Naive B cell (primary cell): ENCODE measurements around the gene KCTD2. TPM values are rescaled to one million over a fixed set of nuclear protein-coding genes. Genes with fewer than 3 reads are reported as not detected.
"Not testable (repeated sequence)": the region's sequence is repeated elsewhere in the genome, so short reads cannot be mapped to it uniquely, and the experiment has no call there.

Source experiments
- ATAC-seq, 2 donors: fragments of 150-1000 bp; cut with Tn5 transposase; 2 replicates each; pipeline ENCODE4 v1.10.0; 2021; ENCODE audit warnings: low read depth in 2 of 2, mild to moderate bottlenecking in 2 of 2, moderate library complexity in 2 of 2
- DNase-seq: peaks from one replicate; pipeline ENCODE4 v3.0.0; 2022
- H3K27ac Mint-ChIP-seq, 6 donors: one replicate each; pipeline ENCODE4 v1.8.0; 2020 to 2022; ENCODE audit warnings: mild to moderate bottlenecking in 6 of 6, mixed read lengths in 6 of 6, moderate library complexity in 5 of 6, inconsistent platforms in 2 of 6
- H3K27me3 Mint-ChIP-seq, 3 donors: one replicate each; pipeline ENCODE4 v1.8.0; 2021 to 2022; ENCODE audit warnings: mixed read lengths in 3 of 3, mild to moderate bottlenecking in 1 of 3
- H3K36me3 Mint-ChIP-seq, 2 donors: one replicate each; pipeline ENCODE4 v1.8.0; 2020 to 2022; ENCODE audit warnings: mixed read lengths in 2 of 2, inconsistent platforms in 1 of 2, mild to moderate bottlenecking in 1 of 2
- H3K4me1 Mint-ChIP-seq, 3 donors: one replicate each; pipeline ENCODE4 v1.8.0; 2020 to 2022; ENCODE audit warnings: mixed read lengths in 3 of 3, inconsistent platforms in 1 of 3, mild to moderate bottlenecking in 1 of 3, moderate library complexity in 1 of 3
- H3K4me3 Mint-ChIP-seq, 8 donors: one replicate each; pipeline ENCODE4 v1.8.0; 2020 to 2022; ENCODE audit warnings: mild to moderate bottlenecking in 8 of 8, mixed read lengths in 8 of 8, moderate library complexity in 8 of 8, inconsistent platforms in 2 of 8
- H3K9me3 Mint-ChIP-seq, 7 donors: one replicate each; pipeline ENCODE4 v1.8.0; 2020 to 2022; ENCODE audit warnings: mixed read lengths in 7 of 7, mild to moderate bottlenecking in 5 of 7, inconsistent platforms in 2 of 7, moderate library complexity in 1 of 7
- polyA plus RNA-seq, 6 donors: library from polyadenylated mRNA; unstranded; fragments of 300-500 nt; fragmentation: Illumina TruSeq; gene quantifications; one replicate each; pipeline ENCODE4 v1.2.3, GENCODE V29; 2021; ENCODE audit warnings: low read depth in 6 of 6

Gene KCTD2, protein sequence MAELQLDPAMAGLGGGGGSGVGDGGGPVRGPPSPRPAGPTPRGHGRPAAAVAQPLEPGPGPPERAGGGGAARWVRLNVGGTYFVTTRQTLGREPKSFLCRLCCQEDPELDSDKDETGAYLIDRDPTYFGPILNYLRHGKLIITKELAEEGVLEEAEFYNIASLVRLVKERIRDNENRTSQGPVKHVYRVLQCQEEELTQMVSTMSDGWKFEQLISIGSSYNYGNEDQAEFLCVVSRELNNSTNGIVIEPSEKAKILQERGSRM
- polyA plus RNA-seq, result 1 to 10 TPM; 2.9 to 9.8 (median 4.8) TPM

- peak; percentile 93 to 95 for ATAC-seq
- Mint-ChIP-seq H3K27me3 (no peaks in the 10 kb centered on the region), H3K4me3 (peak within 1 kb of the TSS; percentile 94 to 99 (median 96)), H3K27ac (peak within 1 kb of the TSS; percentile 90 to 96 (median 93)), H3K9me3 (no peaks in the 10 kb centered on the region), H3K4me1 (peaks cover 17 to 37% (median 22%) of the 10 kb centered on the region in 3 donors), H3K36me3 (no peaks in the 10 kb centered on the region)
- DNase-seq, result peak; percentile 95
These were observed at the start of gene KCTD2, which contains the start of gene ATP5PD for GRCh38 chr17:75046407-75047289. TSS of gene KCTD2 (plus strand) at chr17:75047225. CDS start at chr17:75047251, 26 bp downstream. TSS of gene ATP5PD (minus strand) at chr17:75046969. CDS start at chr17:75042650, 4,319 bp downstream.

DNA sequence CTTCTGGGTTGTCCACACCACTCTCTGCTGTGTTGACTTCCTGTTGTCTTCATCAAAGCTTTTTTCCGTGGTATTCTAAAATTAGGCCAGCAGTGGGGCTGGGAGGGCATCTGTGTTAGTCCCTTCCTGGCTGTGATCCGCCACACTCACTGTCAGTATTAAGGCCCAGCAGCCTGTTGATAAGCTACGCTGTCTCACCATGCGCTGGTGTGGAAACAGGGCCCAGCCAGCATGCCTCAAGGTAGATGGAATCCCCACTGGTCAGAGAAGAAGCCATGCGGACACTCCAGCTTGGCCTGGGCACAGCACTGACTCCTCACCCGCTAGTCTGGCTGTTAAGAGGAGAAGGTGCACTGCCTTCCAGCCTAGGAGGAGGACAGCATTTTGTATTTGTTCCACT is 48.2 kb upstream of the KCTD2 start:
- Mint-ChIP-seq H3K4me1 (no peaks in the 10 kb centered on the region), H3K36me3 (no peaks in the 10 kb centered on the region), H3K9me3 (no peaks in the 10 kb centered on the region), H3K27ac (no peak overlapping the region), H3K4me3 (peak overlapping the region in 1 of 8 donors; percentile 34), H3K27me3 (peaks cover 8 to 18% (median 9%) of the 10 kb centered on the region in 3 donors)
- DNase-seq (no peak), ATAC-seq (no peak)

DNA sequence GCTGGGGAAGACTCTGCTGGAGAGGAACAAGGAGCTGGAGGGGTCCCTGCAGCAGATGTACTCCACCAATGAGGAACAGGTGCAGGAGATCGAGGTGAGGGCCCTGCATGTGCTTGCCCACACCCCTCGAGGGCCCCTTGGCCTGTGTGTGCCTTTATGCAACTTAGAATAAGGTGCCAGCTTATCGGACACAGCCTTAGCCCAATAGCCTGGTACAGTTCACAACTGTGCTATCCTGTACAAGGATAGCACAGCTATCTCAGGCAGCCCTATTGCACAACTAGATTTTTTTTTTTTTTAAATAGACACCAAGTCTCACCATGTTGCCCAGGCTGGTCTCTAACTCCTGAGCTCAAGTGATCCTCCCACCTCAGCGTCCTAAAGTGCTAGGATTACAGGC is 47.5 kb upstream of the KCTD2 start:
- Mint-ChIP-seq H3K4me3 (peak overlapping the region in 2 of 8 donors; percentile 38 to 42), H3K9me3 (no peaks in the 10 kb centered on the region), H3K4me1 (no peaks in the 10 kb centered on the region), H3K36me3 (no peaks in the 10 kb centered on the region), H3K27ac (no peak overlapping the region), H3K27me3 (peaks cover 8 to 24% (median 9%) of the 10 kb centered on the region in 3 donors)
- no peak for DNase-seq
- no peak for ATAC-seq

DNA sequence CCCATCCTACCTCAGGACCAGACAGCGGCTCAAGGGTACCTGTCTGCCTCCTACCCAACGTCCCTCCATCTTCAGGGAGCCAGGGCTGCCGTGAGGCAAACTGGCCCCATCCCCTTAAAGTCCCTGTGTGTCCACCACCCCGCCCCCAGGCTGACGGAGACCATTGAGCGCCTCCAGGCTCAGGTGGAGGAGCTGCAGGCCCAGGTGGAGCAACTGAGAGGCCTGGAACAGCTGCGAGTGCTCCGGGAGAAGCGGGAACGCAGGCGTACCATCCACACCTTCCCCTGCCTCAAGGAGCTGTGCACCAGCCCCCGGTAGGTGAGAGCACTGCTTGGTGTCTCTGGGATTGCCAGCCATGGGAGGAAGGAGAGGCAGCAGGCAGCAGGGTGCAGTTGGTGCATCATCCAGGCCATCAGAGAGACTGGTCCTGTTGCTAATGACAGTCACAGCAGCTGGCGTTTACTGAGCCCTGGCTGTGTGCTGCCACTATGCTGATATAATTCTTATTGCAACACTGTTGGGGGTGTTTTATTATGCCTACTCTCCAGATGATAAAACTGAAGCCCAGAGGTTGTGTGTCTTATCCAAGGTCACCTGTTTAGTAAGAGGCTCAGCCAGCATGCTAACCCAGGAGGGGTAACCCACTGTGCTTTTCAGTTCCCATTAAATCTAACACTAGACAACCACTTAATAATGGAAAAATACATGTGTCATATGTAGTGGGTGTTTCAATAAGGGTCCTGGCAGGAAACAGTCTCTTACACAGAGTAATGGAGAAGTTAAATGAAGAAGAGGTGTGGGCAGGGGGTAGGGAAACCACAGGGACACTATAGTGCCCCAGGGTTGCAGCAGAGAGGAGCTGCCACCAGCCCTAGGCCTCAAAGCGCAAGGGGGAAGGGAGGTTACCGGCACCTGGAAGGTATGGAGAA is 44.8 kb upstream of the KCTD2 start:
- H3K27ac Mint-ChIP-seq, result no peak overlapping the region
- peaks cover 13 to 44% (median 17%) of the 10 kb centered on the region in 3 donors for H3K27me3 Mint-ChIP-seq
- no peaks in the 10 kb centered on the region for H3K4me1 Mint-ChIP-seq
- H3K9me3 Mint-ChIP-seq, result no peaks in the 10 kb centered on the region
- no peak overlapping the region for H3K4me3 Mint-ChIP-seq
- no peaks in the 10 kb centered on the region for H3K36me3 Mint-ChIP-seq
- ATAC-seq (no peak), DNase-seq (no peak)

DNA sequence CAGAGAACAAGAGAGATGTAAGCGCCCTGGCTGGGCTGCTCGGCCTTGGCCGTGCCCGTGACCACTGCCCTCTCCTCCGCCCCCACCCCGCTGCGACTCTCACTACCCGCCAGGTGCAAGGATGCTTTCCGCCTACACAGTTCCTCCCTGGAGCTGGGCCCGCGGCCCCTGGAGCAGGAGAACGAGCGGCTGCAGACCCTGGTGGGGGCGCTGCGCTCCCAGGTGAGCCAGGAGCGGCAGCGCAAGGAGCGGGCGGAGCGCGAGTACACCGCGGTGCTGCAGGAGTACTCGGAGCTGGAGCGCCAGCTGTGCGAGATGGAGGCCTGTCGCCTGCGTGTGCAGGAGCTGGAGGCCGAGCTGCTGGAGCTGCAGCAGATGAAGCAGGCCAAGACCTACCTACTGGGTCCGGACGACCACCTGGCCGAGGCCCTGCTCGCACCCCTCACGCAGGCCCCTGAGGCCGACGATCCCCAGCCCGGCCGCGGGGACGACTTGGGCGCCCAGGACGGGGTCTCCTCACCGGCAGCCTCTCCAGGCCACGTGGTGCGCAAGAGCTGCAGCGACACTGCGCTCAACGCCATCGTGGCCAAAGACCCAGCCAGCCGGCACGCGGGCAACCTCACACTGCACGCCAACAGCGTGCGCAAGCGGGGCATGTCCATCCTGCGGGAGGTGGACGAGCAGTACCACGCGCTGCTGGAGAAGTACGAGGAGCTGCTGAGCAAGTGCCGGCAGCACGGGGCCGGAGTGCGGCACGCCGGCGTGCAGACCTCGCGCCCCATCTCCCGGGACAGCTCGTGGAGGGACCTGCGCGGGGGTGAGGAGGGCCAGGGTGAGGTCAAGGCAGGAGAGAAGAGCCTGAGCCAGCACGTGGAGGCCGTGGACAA is 43.7 kb upstream of the KCTD2 start:
- ATAC-seq (no peak), DNase-seq (no peak)
- no peaks in the 10 kb centered on the region for H3K4me1 Mint-ChIP-seq
- H3K36me3 Mint-ChIP-seq, result no peaks in the 10 kb centered on the region
- H3K9me3 Mint-ChIP-seq, result no peaks in the 10 kb centered on the region
- peaks cover 12 to 47% (median 17%) of the 10 kb centered on the region in 3 donors for H3K27me3 Mint-ChIP-seq
- no peak overlapping the region for H3K4me3 Mint-ChIP-seq
- H3K27ac Mint-ChIP-seq, result no peak overlapping the region

- H3K9me3 Mint-ChIP-seq, result no peaks in the 10 kb centered on the region
- H3K27ac Mint-ChIP-seq, result no peak overlapping the region
- DNase-seq (no peak), ATAC-seq (no peak)
- H3K27me3 Mint-ChIP-seq, result peaks cover 9 to 44% (median 17%) of the 10 kb centered on the region in 3 donors
- no peaks in the 10 kb centered on the region for H3K4me1 Mint-ChIP-seq
- no peaks in the 10 kb centered on the region for H3K36me3 Mint-ChIP-seq
- H3K4me3 Mint-ChIP-seq, result no peak overlapping the region
These were observed 43.1 kb upstream of the KCTD2 start for GRCh38 chr17:75003957-75004355.

- Mint-ChIP-seq H3K9me3 (no peaks in the 10 kb centered on the region), H3K4me3 (no peak overlapping the region)
- ATAC-seq, result no peak
These were observed 42.7 kb upstream of the KCTD2 start for GRCh38 chr17:75004371-75004770.

GRCh38 chr17:75005291-75005690 is 41.7 kb upstream of the KCTD2 start:
- Mint-ChIP-seq H3K27ac (peak overlapping the region in 1 of 6 donors; percentile 20), H3K4me3 (no peak overlapping the region), H3K27me3 (peaks cover 9 to 44% (median 17%) of the 10 kb centered on the region in 3 donors), H3K9me3 (no peaks in the 10 kb centered on the region), H3K36me3 (no peaks in the 10 kb centered on the region), H3K4me1 (no peaks in the 10 kb centered on the region)
- ATAC-seq (no peak), DNase-seq (no peak)

More at GRCh38 chr17:75004371-75004770, 42.7 kb upstream of the KCTD2 start:
- no peak for DNase-seq
- Mint-ChIP-seq H3K4me1 (no peaks in the 10 kb centered on the region), H3K36me3 (no peaks in the 10 kb centered on the region), H3K27me3 (peaks cover 9 to 44% (median 17%) of the 10 kb centered on the region in 3 donors), H3K27ac (no peak overlapping the region)

- Mint-ChIP-seq H3K27me3 (peaks cover 9 to 44% (median 17%) of the 10 kb centered on the region in 3 donors), H3K27ac (peak overlapping the region in 1 of 6 donors; percentile 84)
- H3K4me3 Mint-ChIP-seq, H3K4me1 Mint-ChIP-seq, DNase-seq, H3K9me3 Mint-ChIP-seq, H3K36me3 Mint-ChIP-seq, ATAC-seq: not testable (repeated sequence)
These were observed 40.9 kb upstream of the KCTD2 start for GRCh38 chr17:75006084-75006483.

- no peak for DNase-seq
- no peak overlapping the region for H3K27ac Mint-ChIP-seq
- H3K9me3 Mint-ChIP-seq, result no peaks in the 10 kb centered on the region
- no peak overlapping the region for H3K4me3 Mint-ChIP-seq
- no peaks in the 10 kb centered on the region for H3K36me3 Mint-ChIP-seq
- peaks cover 9 to 44% (median 17%) of the 10 kb centered on the region in 3 donors for H3K27me3 Mint-ChIP-seq
- no peak for ATAC-seq
- H3K4me1 Mint-ChIP-seq, result peaks cover 0 to 4% (median 0%) of the 10 kb centered on the region in 3 donors
These were observed 40.4 kb upstream of the KCTD2 start for GRCh38 chr17:75006653-75007052.

- Mint-ChIP-seq H3K9me3 (no peaks in the 10 kb centered on the region), H3K4me1 (peaks cover 8 to 17% (median 16%) of the 10 kb centered on the region in 3 donors), H3K4me3 (no peak overlapping the region), H3K27ac (no peak overlapping the region), H3K27me3 (peaks cover 4 to 35% (median 9%) of the 10 kb centered on the region in 3 donors), H3K36me3 (no peaks in the 10 kb centered on the region)
- DNase-seq, result no peak
- ATAC-seq, result no peak
These were observed 38.7 kb upstream of the KCTD2 start for GRCh38 chr17:75008373-75008772.

- Mint-ChIP-seq H3K27me3 (peaks cover 4 to 32% (median 9%) of the 10 kb centered on the region in 3 donors), H3K4me1 (peaks cover 15 to 24% (median 23%) of the 10 kb centered on the region in 3 donors), H3K4me3 (peak overlapping the region in 1 of 8 donors; percentile 64), H3K36me3 (no peaks in the 10 kb centered on the region), H3K27ac (peak overlapping the region in 1 of 6 donors; percentile 16), H3K9me3 (no peaks in the 10 kb centered on the region)
- no peak for DNase-seq
- ATAC-seq, result no peak
These were observed 37.8 kb upstream of the KCTD2 start for GRCh38 chr17:75009139-75009724.
